ENCODE results near the gene OSBPL6.

The OSBPL6 gene

GRCh38 chr2:178275600-178275999, 81.3 kb downstream of the OSBPL6 start:
- H3K9me3 ChIP-seq (ENCODE audit: control insufficient read depth in 1 of 2, low read length in 2 of 2) = no peaks in the 10 kb centered on the region
- no peaks in the 10 kb centered on the region for H3K27me3 ChIP-seq (ENCODE audit: low read depth, low read length)
- H3K27ac ChIP-seq (ENCODE audit: low read length) = no peak overlapping the region
- peaks cover 6 to 13% of the 10 kb centered on the region in 2 donors for H3K4me1 ChIP-seq (ENCODE audit: control insufficient read depth in 1 of 2, insufficient read depth in 2 of 2, low read length in 2 of 2)
- H3K36me3 ChIP-seq (ENCODE audit: control insufficient read depth in 1 of 2, insufficient read depth in 2 of 2, low read length in 2 of 2) = no peaks in the 10 kb centered on the region
- no peak overlapping the region for H3K4me3 ChIP-seq (ENCODE audit: low read depth in 1 of 2, low read length in 2 of 2)

GRCh38 chr2:178277741-178278197, 83.5 kb downstream of the OSBPL6 start:
- no peak overlapping the region for H3K4me3 ChIP-seq (ENCODE audit: low read depth in 1 of 2, low read length in 2 of 2)
- H3K36me3 ChIP-seq (ENCODE audit: control insufficient read depth in 1 of 2, insufficient read depth in 2 of 2, low read length in 2 of 2) = no peaks in the 10 kb centered on the region
- peaks cover 6% of the 10 kb centered on the region in 2 donors for H3K4me1 ChIP-seq (ENCODE audit: control insufficient read depth in 1 of 2, insufficient read depth in 2 of 2, low read length in 2 of 2)
- no peaks in the 10 kb centered on the region for H3K27me3 ChIP-seq (ENCODE audit: low read depth, low read length)
- H3K27ac ChIP-seq (ENCODE audit: low read length) = no peak overlapping the region
- no peaks in the 10 kb centered on the region for H3K9me3 ChIP-seq (ENCODE audit: control insufficient read depth in 1 of 2, low read length in 2 of 2)

GRCh38 chr2:178279142-178279541, 84.8 kb downstream of the OSBPL6 start:
- H3K4me3 ChIP-seq (ENCODE audit: low read depth in 1 of 2, low read length in 2 of 2) = no peak overlapping the region
- H3K36me3 ChIP-seq (ENCODE audit: control insufficient read depth in 1 of 2, insufficient read depth in 2 of 2, low read length in 2 of 2) = no peaks in the 10 kb centered on the region
- H3K27ac ChIP-seq (ENCODE audit: low read length) = no peak overlapping the region
- H3K9me3 ChIP-seq (ENCODE audit: control insufficient read depth in 1 of 2, low read length in 2 of 2) = no peaks in the 10 kb centered on the region
- no peaks in the 10 kb centered on the region for H3K27me3 ChIP-seq (ENCODE audit: low read depth, low read length)
- H3K4me1 ChIP-seq (ENCODE audit: control insufficient read depth in 1 of 2, insufficient read depth in 2 of 2, low read length in 2 of 2) = peaks cover 0 to 6% of the 10 kb centered on the region in 2 donors

GRCh38 chr2:178279636-178280035, 85.3 kb downstream of the OSBPL6 start:
- Histone ChIP-seq H3K27me3 (ENCODE audit: low read depth, low read length) (no peaks in the 10 kb centered on the region), H3K4me1 (ENCODE audit: control insufficient read depth in 1 of 2, insufficient read depth in 2 of 2, low read length in 2 of 2) (peaks cover 0 to 6% of the 10 kb centered on the region in 2 donors), H3K27ac (ENCODE audit: low read length) (no peak overlapping the region), H3K36me3 (ENCODE audit: control insufficient read depth in 1 of 2, insufficient read depth in 2 of 2, low read length in 2 of 2) (no peaks in the 10 kb centered on the region), H3K4me3 (ENCODE audit: low read depth in 1 of 2, low read length in 2 of 2) (no peak overlapping the region), H3K9me3 (ENCODE audit: control insufficient read depth in 1 of 2, low read length in 2 of 2) (no peaks in the 10 kb centered on the region)

GRCh38 chr2:178280244-178280852, 86.0 kb downstream of the OSBPL6 start:
- H3K9me3 ChIP-seq (ENCODE audit: control insufficient read depth in 1 of 2, low read length in 2 of 2) = no peaks in the 10 kb centered on the region
- no peaks in the 10 kb centered on the region for H3K27me3 ChIP-seq (ENCODE audit: low read depth, low read length)
- H3K4me3 ChIP-seq (ENCODE audit: low read depth in 1 of 2, low read length in 2 of 2) = no peak overlapping the region
- peaks cover 0 to 6% of the 10 kb centered on the region in 2 donors for H3K4me1 ChIP-seq (ENCODE audit: control insufficient read depth in 1 of 2, insufficient read depth in 2 of 2, low read length in 2 of 2)
- no peaks in the 10 kb centered on the region for H3K36me3 ChIP-seq (ENCODE audit: control insufficient read depth in 1 of 2, insufficient read depth in 2 of 2, low read length in 2 of 2)
- no peak overlapping the region for H3K27ac ChIP-seq (ENCODE audit: low read length)

GRCh38 chr2:178282075-178282815, 87.9 kb downstream of the OSBPL6 start:
- H3K4me1 ChIP-seq (ENCODE audit: control insufficient read depth in 1 of 2, insufficient read depth in 2 of 2, low read length in 2 of 2) = peaks cover 0 to 6% of the 10 kb centered on the region in 2 donors
- H3K9me3 ChIP-seq (ENCODE audit: control insufficient read depth in 1 of 2, low read length in 2 of 2) = no peaks in the 10 kb centered on the region
- no peak overlapping the region for H3K4me3 ChIP-seq (ENCODE audit: low read depth in 1 of 2, low read length in 2 of 2)
- H3K27ac ChIP-seq (ENCODE audit: low read length) = no peak overlapping the region
- no peaks in the 10 kb centered on the region for H3K36me3 ChIP-seq (ENCODE audit: control insufficient read depth in 1 of 2, insufficient read depth in 2 of 2, low read length in 2 of 2)
- no peaks in the 10 kb centered on the region for H3K27me3 ChIP-seq (ENCODE audit: low read depth, low read length)

GRCh38 chr2:178283341-178283918, 89.1 kb downstream of the OSBPL6 start:
- no peak overlapping the region for H3K27ac ChIP-seq (ENCODE audit: low read length)
- H3K27me3 ChIP-seq (ENCODE audit: low read depth, low read length) = no peaks in the 10 kb centered on the region
- H3K36me3 ChIP-seq (ENCODE audit: control insufficient read depth in 1 of 2, insufficient read depth in 2 of 2, low read length in 2 of 2) = no peaks in the 10 kb centered on the region
- H3K4me3 ChIP-seq (ENCODE audit: low read depth in 1 of 2, low read length in 2 of 2) = no peak overlapping the region
- H3K9me3 ChIP-seq (ENCODE audit: control insufficient read depth in 1 of 2, low read length in 2 of 2) = no peaks in the 10 kb centered on the region
- peaks cover 0 to 6% of the 10 kb centered on the region in 2 donors for H3K4me1 ChIP-seq (ENCODE audit: control insufficient read depth in 1 of 2, insufficient read depth in 2 of 2, low read length in 2 of 2)

- Histone ChIP-seq H3K27ac (ENCODE audit: low read length) (no peak overlapping the region), H3K27me3 (ENCODE audit: low read depth, low read length) (no peaks in the 10 kb centered on the region), H3K9me3 (ENCODE audit: control insufficient read depth in 1 of 2, low read length in 2 of 2) (no peaks in the 10 kb centered on the region), H3K4me3 (ENCODE audit: low read depth in 1 of 2, low read length in 2 of 2) (no peak overlapping the region), H3K36me3 (ENCODE audit: control insufficient read depth in 1 of 2, insufficient read depth in 2 of 2, low read length in 2 of 2) (no peaks in the 10 kb centered on the region), H3K4me1 (ENCODE audit: control insufficient read depth in 1 of 2, insufficient read depth in 2 of 2, low read length in 2 of 2) (no peaks in the 10 kb centered on the region)
These were observed 90.4 kb downstream of the OSBPL6 start for GRCh38 chr2:178284613-178285286.

- Histone ChIP-seq H3K4me1 (ENCODE audit: control insufficient read depth in 1 of 2, insufficient read depth in 2 of 2, low read length in 2 of 2) (no peaks in the 10 kb centered on the region), H3K4me3 (ENCODE audit: low read depth in 1 of 2, low read length in 2 of 2) (no peak overlapping the region), H3K36me3 (ENCODE audit: control insufficient read depth in 1 of 2, insufficient read depth in 2 of 2, low read length in 2 of 2) (no peaks in the 10 kb centered on the region), H3K9me3 (ENCODE audit: control insufficient read depth in 1 of 2, low read length in 2 of 2) (no peaks in the 10 kb centered on the region), H3K27me3 (ENCODE audit: low read depth, low read length) (no peaks in the 10 kb centered on the region), H3K27ac (ENCODE audit: low read length) (no peak overlapping the region)
These were observed 90.9 kb downstream of the OSBPL6 start for GRCh38 chr2:178285287-178285615.

GRCh38 chr2:178286636-178287035, 92.3 kb downstream of the OSBPL6 start:
- H3K9me3 ChIP-seq (ENCODE audit: control insufficient read depth in 1 of 2, low read length in 2 of 2) = no peaks in the 10 kb centered on the region
- H3K36me3 ChIP-seq (ENCODE audit: control insufficient read depth in 1 of 2, insufficient read depth in 2 of 2, low read length in 2 of 2) = no peaks in the 10 kb centered on the region
- H3K4me1 ChIP-seq (ENCODE audit: control insufficient read depth in 1 of 2, insufficient read depth in 2 of 2, low read length in 2 of 2) = no peaks in the 10 kb centered on the region
- H3K4me3 ChIP-seq (ENCODE audit: low read depth in 1 of 2, low read length in 2 of 2) = no peak overlapping the region
- H3K27ac ChIP-seq (ENCODE audit: low read length) = no peak overlapping the region
- no peaks in the 10 kb centered on the region for H3K27me3 ChIP-seq (ENCODE audit: low read depth, low read length)

GRCh38 chr2:178287652-178288344, 93.5 kb downstream of the OSBPL6 start:
- Histone ChIP-seq H3K36me3 (ENCODE audit: control insufficient read depth in 1 of 2, insufficient read depth in 2 of 2, low read length in 2 of 2) (no peaks in the 10 kb centered on the region), H3K4me1 (ENCODE audit: control insufficient read depth in 1 of 2, insufficient read depth in 2 of 2, low read length in 2 of 2) (no peaks in the 10 kb centered on the region), H3K27me3 (ENCODE audit: low read depth, low read length) (no peaks in the 10 kb centered on the region), H3K27ac (ENCODE audit: low read length) (no peak overlapping the region), H3K4me3 (ENCODE audit: low read depth in 1 of 2, low read length in 2 of 2) (no peak overlapping the region), H3K9me3 (ENCODE audit: control insufficient read depth in 1 of 2, low read length in 2 of 2) (no peaks in the 10 kb centered on the region)

Data from muscle layer of duodenum (tissue), 2 donors.